GM19023 (cell line): ENCODE results near the gene CLIC6.
"Not testable (repeated sequence)": the region's sequence is repeated elsewhere in the genome, so short reads cannot be mapped to it uniquely, and the experiment has no call there.

Source experiments
- ATAC-seq: cut with Tn5 transposase; IDR thresholded peaks from one replicate; pipeline ENCODE4 v1.9.1; 2021; ENCODE audit warnings: mild to moderate bottlenecking, moderate library complexity; ENCODE audit not compliant: unreplicated experiment

The CLIC6 gene

GRCh38 chr21:34690793-34691175 is 22.0 kb downstream of the CLIC6 start:
- no peak for ATAC-seq

GRCh38 chr21:34691390-34692032 is 22.7 kb downstream of the CLIC6 start:
- ATAC-seq, result no peak

GRCh38 chr21:34692458-34693020 is 23.7 kb downstream of the CLIC6 start:
- ATAC-seq, result no peak

- ATAC-seq, result no peak
Measured at GRCh38 chr21:34693192-34693810, 24.5 kb downstream of the CLIC6 start.

- no peak for ATAC-seq
Measured at GRCh38 chr21:34695434-34695833, 26.6 kb downstream of the CLIC6 start.

- no peak for ATAC-seq
Measured at GRCh38 chr21:34696121-34696520, 27.3 kb downstream of the CLIC6 start.

GRCh38 chr21:34697826-34698225 is 29.0 kb downstream of the CLIC6 start:
- no peak for ATAC-seq

- ATAC-seq, result no peak
Measured at GRCh38 chr21:34698270-34699015, 29.6 kb downstream of the CLIC6 start.

GRCh38 chr21:34700605-34701004 is 31.8 kb downstream of the CLIC6 start:
- no peak for ATAC-seq

GRCh38 chr21:34701726-34702125 is 32.9 kb downstream of the CLIC6 start:
- ATAC-seq, result no peak

- no peak for ATAC-seq
Measured at GRCh38 chr21:34702341-34703170, 33.8 kb downstream of the CLIC6 start.

- ATAC-seq, result no peak
Measured at GRCh38 chr21:34703571-34703970, 34.8 kb downstream of the CLIC6 start.

- ATAC-seq, result no peak
Measured at GRCh38 chr21:34704119-34704518, 35.3 kb downstream of the CLIC6 start.

GRCh38 chr21:34705011-34705410 is 36.2 kb downstream of the CLIC6 start:
- ATAC-seq, result no peak

- ATAC-seq, result no peak
Measured at GRCh38 chr21:34706337-34706736, 37.5 kb downstream of the CLIC6 start.

GRCh38 chr21:34707876-34708325 is 39.1 kb downstream of the CLIC6 start:
- ATAC-seq, result peak; percentile 92

GRCh38 chr21:34713621-34714020 is 44.8 kb downstream of the CLIC6 start:
- ATAC-seq, result no peak

GRCh38 chr21:34715518-34715917 is 46.7 kb downstream of the CLIC6 start:
- peak; percentile 63 for ATAC-seq

- peak; percentile 25 for ATAC-seq
Measured at GRCh38 chr21:34715985-34716596, 47.3 kb downstream of the CLIC6 start.

GRCh38 chr21:34718529-34718928 is 49.7 kb downstream of the CLIC6 start:
- ATAC-seq, result not testable (repeated sequence)
